Iris pigment epithelial cell (primary cell): Measurements from ENCODE around the gene TRIM46.
"Not testable (repeated sequence)": the region's sequence is repeated elsewhere in the genome, so short reads cannot be mapped to it uniquely, and the experiment has no call there.

Experiments used
- DNase-seq: peaks from one replicate; pipeline ENCODE4 v3.0.0-alpha.2; 2011; ENCODE audit warnings: low read depth

The TRIM46 gene

GRCh38 chr1:155186067-155186793 lies 12.6 kb downstream of the TRIM46 start:
- DNase-seq, result no peak

- no peak for DNase-seq
Measured at GRCh38 chr1:155186794-155187455, 13.3 kb downstream of the TRIM46 start.

- no peak for DNase-seq
Measured at GRCh38 chr1:155187456-155187891, 13.8 kb downstream of the TRIM46 start.

- no peak for DNase-seq
Measured at GRCh38 chr1:155188268-155188667, 14.6 kb downstream of the TRIM46 start.

- not testable (repeated sequence) for DNase-seq
Measured at GRCh38 chr1:155189926-155190325, 16.3 kb downstream of the TRIM46 start.

- DNase-seq, result no peak
Measured at GRCh38 chr1:155191904-155192303, 18.3 kb downstream of the TRIM46 start.

GRCh38 chr1:155192346-155193274 lies 19.0 kb downstream of the TRIM46 start:
- DNase-seq, result peak; percentile 12

- DNase-seq, result peak; percentile 90
Measured at GRCh38 chr1:155193275-155193990, 19.8 kb downstream of the TRIM46 start.

- not testable (repeated sequence) for DNase-seq
Measured at GRCh38 chr1:155193991-155194240, 20.3 kb downstream of the TRIM46 start.

GRCh38 chr1:155195201-155196102 lies 21.8 kb downstream of the TRIM46 start:
- DNase-seq, result no peak

GRCh38 chr1:155196103-155196892 lies 22.6 kb downstream of the TRIM46 start:
- DNase-seq, result no peak

GRCh38 chr1:155196893-155197638 lies 23.4 kb downstream of the TRIM46 start:
- no peak for DNase-seq

GRCh38 chr1:155197901-155198546 lies 24.4 kb downstream of the TRIM46 start:
- no peak for DNase-seq

GRCh38 chr1:155198547-155198906 lies 24.9 kb downstream of the TRIM46 start:
- no peak for DNase-seq

- DNase-seq, result no peak
Measured at GRCh38 chr1:155199792-155200191, 26.1 kb downstream of the TRIM46 start.

GRCh38 chr1:155200920-155201319 lies 27.3 kb downstream of the TRIM46 start:
- no peak for DNase-seq

- no peak for DNase-seq
Measured at GRCh38 chr1:155202198-155202597, 28.5 kb downstream of the TRIM46 start.

GRCh38 chr1:155202731-155203515 lies 29.3 kb downstream of the TRIM46 start:
- no peak for DNase-seq
